GM19193 (cell line): Measurements from ENCODE around the gene DES.

Source experiments
- POLR2A ChIP-seq: IDR thresholded peaks from 4 replicates; pipeline ENCODE4 v1.6.1; 2011; ENCODE audit not compliant: insufficient read depth, insufficient read length; ENCODE audit errors: extremely low read depth

The DES gene

GRCh38 chr2:219396863-219397457, 21.2 kb upstream of the DES start:
- TF ChIP-seq POLR2A: no peak

GRCh38 chr2:219398721-219399363, 19.3 kb upstream of the DES start:
- TF ChIP-seq POLR2A: no peak

GRCh38 chr2:219399716-219400478, 18.3 kb upstream of the DES start:
- no peak for TF ChIP-seq POLR2A

GRCh38 chr2:219400562-219400961, 17.6 kb upstream of the DES start:
- TF ChIP-seq POLR2A: no peak

GRCh38 chr2:219401606-219402005, 16.6 kb upstream of the DES start:
- TF ChIP-seq POLR2A: no peak

GRCh38 chr2:219402665-219403515, 15.3 kb upstream of the DES start:
- TF ChIP-seq POLR2A: no peak

- no peak for TF ChIP-seq POLR2A
Measured at GRCh38 chr2:219403861-219404260, 14.3 kb upstream of the DES start.

GRCh38 chr2:219404291-219404910, 13.8 kb upstream of the DES start:
- TF ChIP-seq POLR2A: no peak

GRCh38 chr2:219404954-219405353, 13.2 kb upstream of the DES start:
- no peak for TF ChIP-seq POLR2A

- TF ChIP-seq POLR2A: no peak
Measured at GRCh38 chr2:219405451-219405850, 12.7 kb upstream of the DES start.

GRCh38 chr2:219405958-219406860, 12.0 kb upstream of the DES start:
- no peak for TF ChIP-seq POLR2A

- no peak for TF ChIP-seq POLR2A
Measured at GRCh38 chr2:219406861-219407230, 11.3 kb upstream of the DES start.

- TF ChIP-seq POLR2A: no peak
Measured at GRCh38 chr2:219408204-219408603, 10.0 kb upstream of the DES start.

- no peak for TF ChIP-seq POLR2A
Measured at GRCh38 chr2:219408631-219409030, 9.5 kb upstream of the DES start.
